K562 (cell line): Measurements from ENCODE around the gene NDRG4. TPM values are rescaled to one million over a fixed set of nuclear protein-coding genes. Genes with fewer than 3 reads are reported as not detected.

Source experiments
- CEBPB ChIP-seq: fragments of 450-650 bp; IDR thresholded peaks from 2 replicates; pipeline ENCODE4 v1.6.1; 2016; ENCODE audit warnings: missing genetic modification characterization, missing compliant biosample characterization
- CREB5 ChIP-seq: fragments of 250-450 bp; sonication (Bioruptor Pico); IDR thresholded peaks from 2 replicates; pipeline ENCODE4 v1.5.0; 2020; ENCODE audit warnings: mild to moderate bottlenecking
- CREM ChIP-seq: IDR thresholded peaks from 2 replicates; pipeline ENCODE4 v1.6.1; 2014; ENCODE audit warnings: antibody characterized with exemption, low read depth
- CSDE1 ChIP-seq, 2 experiments: fragments of 450-650 bp; IDR thresholded peaks; 2 replicates each; pipeline ENCODE4 v1.6.1; 2016; ENCODE audit warnings: mild to moderate bottlenecking in 1 of 2
- DACH1 ChIP-seq: fragments of 450-650 bp; IDR thresholded peaks from 2 replicates; pipeline ENCODE4 v1.6.1; 2018; ENCODE audit not compliant: partially characterized antibody
- ELF2 ChIP-seq: fragments of 250-450 bp; sonication (Bioruptor Pico); IDR thresholded peaks from 2 replicates; pipeline ENCODE4 v1.5.0; 2021; ENCODE audit warnings: mild to moderate bottlenecking
- FOXK1 ChIP-seq: sonication (generic); formaldehyde crosslinking; IDR thresholded peaks from 2 replicates; pipeline ENCODE4 v1.8.0; 2022; ENCODE audit warnings: missing genetic modification reagents, mild to moderate bottlenecking, borderline replicate concordance
- GABPB2 ChIP-seq: fragments of 250-450 bp; sonication (Bioruptor Pico); conservative IDR thresholded peaks from 2 replicates; pipeline ENCODE4 v1.5.1; 2021; ENCODE audit warnings: mild to moderate bottlenecking
- HDAC6 ChIP-seq: IDR thresholded peaks from 2 replicates; pipeline ENCODE4 v1.6.1; 2012; ENCODE audit warnings: low read depth, mild to moderate bottlenecking, control low read depth, inconsistent platforms, low read length, moderate library complexity
- HDGF ChIP-seq: fragments of 450-650 bp; IDR thresholded peaks from 2 replicates; pipeline ENCODE4 v1.6.1; 2016
- NR1H2 ChIP-seq: sonication (generic); formaldehyde crosslinking; IDR thresholded peaks from 2 replicates; pipeline ENCODE4 v1.4.0; 2020; ENCODE audit warnings: mild to moderate bottlenecking, missing genetic modification reagents
- NR4A1 ChIP-seq, 2 experiments: fragments of 250-450 bp in 1 of 2; fragments of 450-650 bp in 1 of 2; sonication (Bioruptor Pico) in 1 of 2; IDR thresholded peaks; 2 replicates each; pipeline versions ENCODE4 v1.4.0 to v1.6.1; 2016 to 2020; ENCODE audit warnings: mild to moderate bottlenecking in 2 of 2, missing compliant biosample characterization in 1 of 2, missing genetic modification characterization in 1 of 2, moderate library complexity in 1 of 2
- TAF1 ChIP-seq: IDR thresholded peaks from 2 replicates; pipeline ENCODE4 v1.6.1; 2011; ENCODE audit warnings: mild to moderate bottlenecking, low read length, moderate library complexity; ENCODE audit not compliant: insufficient read depth, control insufficient read depth, severe bottlenecking; ENCODE audit errors: extremely low read depth
- TCF3 ChIP-seq: sonication (generic); formaldehyde crosslinking; IDR thresholded peaks from 2 replicates; pipeline ENCODE4 v1.4.0; 2020; ENCODE audit warnings: mild to moderate bottlenecking, missing genetic modification reagents
- TRIM25 ChIP-seq: fragments of 450-650 bp; IDR thresholded peaks from 2 replicates; pipeline ENCODE4 v1.7.0; 2016; ENCODE audit warnings: borderline replicate concordance
- ZBTB11 ChIP-seq, 3 experiments: fragments of 200-800 bp in 1 of 3; fragments of 250-450 bp in 1 of 3; fragments of 450-650 bp in 1 of 3; sonication (Bioruptor Pico) in 1 of 3; sonication (Bioruptor generic) in 1 of 3; formaldehyde crosslinking in 1 of 3; IDR thresholded peaks; 2 replicates each; pipeline versions ENCODE4 v1.6.1 to v1.8.0; 2016 to 2022; ENCODE audit warnings: mild to moderate bottlenecking in 2 of 3, missing genetic modification characterization in 2 of 3, missing compliant biosample characterization in 1 of 3, moderate library complexity in 1 of 3
- polyA plus RNA-seq, 8 experiments: library from polyadenylated mRNA; depleted of rRNA in 4 of 8; stranded (reverse) in 5 of 8; unstranded in 3 of 8; fragments of >200 nt; fragmentation: Nextera tagmentation in 2 of 8; fragmentation: Illumina TruSeq in 1 of 8; extraction: Ambion mirVana in 2 of 8; extraction: Trizol in 1 of 8; gene quantifications; 2 replicates each; pipeline versions ENCODE4 v1.2.1 to v1.2.3, GENCODE V29; 2011 to 2014; ENCODE audit warnings: inconsistent platforms in 1 of 8, missing spikeins in 1 of 8
- total RNA-seq, 7 experiments: library from RNA; depleted of rRNA in 6 of 7; stranded (reverse); fragments of >200 nt in 6 of 7; fragmentation: Illumina TruSeq in 2 of 7; extraction: Trizol in 2 of 7; gene quantifications; 2 replicates each; pipeline versions ENCODE4 v1.2.1 to v1.2.3, GENCODE V29; 2011 to 2021; ENCODE audit warnings: low replicate concordance in 1 of 7
- TF ChIP-seq, protein P1 (sequence below): fragments of 450-650 bp; formaldehyde crosslinking; IDR thresholded peaks from 2 replicates; pipeline ENCODE4 v1.4.0; 2020; ENCODE audit warnings: mild to moderate bottlenecking, moderate library complexity
- TF ChIP-seq, protein P2 (sequence below): sonication (generic); IDR thresholded peaks from 2 replicates; pipeline ENCODE4 v1.6.1; 2016

The NDRG4 gene
- total and polyA plus RNA-seq, 9 of the 15 experiments (the other 6 are each of a cell fraction or from before 2014, with no cell fraction given): 0.06 to 0.95 (median 0.28) TPM

GRCh38 chr16:58515125-58515870 lies 15.4 kb downstream of the NDRG4 start, which contains the start of gene SETD6 (continued):
- peak; percentile 57 for TF ChIP-seq TAF1
- peak; percentile 92 for TF ChIP-seq CREM
- no peak for TF ChIP-seq HDAC6
- TF ChIP-seq CSDE1 (IDR thresholded peaks at IDR 0.05): no peak
- TF ChIP-seq HDGF: no peak
- TF ChIP-seq TRIM25: no peak
- TF ChIP-seq NR4A1 (CRISPR knock-in tag; IDR thresholded peaks at IDR 0.05): no peak
- TF ChIP-seq NR4A1 (tag; IDR thresholded peaks at IDR 0.05): no peak
- no peak for TF ChIP-seq GABPB2 (CRISPR knock-in tag)
- no peak; the same call in 1 of the 2 replicates for TF ChIP-seq NR1H2 (CRISPR knock-in tag)
- TF ChIP-seq CEBPB (tag): no peak
- peak; percentile 57 to 95 (median 68); a peak in 5 of 6 replicates for TF ChIP-seq ZBTB11 (CRISPR knock-in tag; IDR thresholded peaks at IDR 0.05)
- TF ChIP-seq, protein P1, sequence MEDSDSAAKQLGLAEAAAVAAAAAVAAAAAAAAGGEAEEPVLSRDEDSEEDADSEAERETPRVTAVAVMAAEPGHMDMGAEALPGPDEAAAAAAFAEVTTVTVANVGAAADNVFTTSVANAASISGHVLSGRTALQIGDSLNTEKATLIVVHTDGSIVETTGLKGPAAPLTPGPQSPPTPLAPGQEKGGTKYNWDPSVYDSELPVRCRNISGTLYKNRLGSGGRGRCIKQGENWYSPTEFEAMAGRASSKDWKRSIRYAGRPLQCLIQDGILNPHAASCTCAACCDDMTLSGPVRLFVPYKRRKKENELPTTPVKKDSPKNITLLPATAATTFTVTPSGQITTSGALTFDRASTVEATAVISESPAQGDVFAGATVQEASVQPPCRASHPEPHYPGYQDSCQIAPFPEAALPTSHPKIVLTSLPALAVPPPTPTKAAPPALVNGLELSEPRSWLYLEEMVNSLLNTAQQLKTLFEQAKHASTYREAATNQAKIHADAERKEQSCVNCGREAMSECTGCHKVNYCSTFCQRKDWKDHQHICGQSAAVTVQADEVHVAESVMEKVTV (CRISPR knock-in tag): no peak
- TF ChIP-seq, protein P2, sequence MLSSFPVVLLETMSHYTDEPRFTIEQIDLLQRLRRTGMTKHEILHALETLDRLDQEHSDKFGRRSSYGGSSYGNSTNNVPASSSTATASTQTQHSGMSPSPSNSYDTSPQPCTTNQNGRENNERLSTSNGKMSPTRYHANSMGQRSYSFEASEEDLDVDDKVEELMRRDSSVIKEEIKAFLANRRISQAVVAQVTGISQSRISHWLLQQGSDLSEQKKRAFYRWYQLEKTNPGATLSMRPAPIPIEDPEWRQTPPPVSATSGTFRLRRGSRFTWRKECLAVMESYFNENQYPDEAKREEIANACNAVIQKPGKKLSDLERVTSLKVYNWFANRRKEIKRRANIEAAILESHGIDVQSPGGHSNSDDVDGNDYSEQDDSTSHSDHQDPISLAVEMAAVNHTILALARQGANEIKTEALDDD: no peak
- no peak for TF ChIP-seq TCF3 (CRISPR knock-in tag)
- no peak for TF ChIP-seq DACH1
- TF ChIP-seq ELF2 (CRISPR knock-in tag): peak; percentile 34; the same call in 1 of the 2 replicates
- TF ChIP-seq CREB5 (CRISPR knock-in tag): no peak
- TF ChIP-seq FOXK1 (CRISPR knock-in tag): peak; percentile 78; the same call in 1 of the 2 replicates
